GM12892 (cell line): ENCODE measurements around the gene PNPLA6.

Source experiments
- POLR2AphosphoS5 ChIP-seq: IDR thresholded peaks from 2 replicates; pipeline ENCODE4 v1.6.1; 2011; ENCODE audit warnings: low read depth, low read length, control low read depth
- TAF1 ChIP-seq: IDR thresholded peaks from 2 replicates; pipeline ENCODE4 v1.6.1; 2011; ENCODE audit warnings: low read depth, mild to moderate bottlenecking, control low read depth, low read length, borderline replicate concordance

GRCh38 chr19:7521551-7522071, 13.9 kb upstream of the PNPLA6 start:
- no peak for TF ChIP-seq POLR2AphosphoS5
- TF ChIP-seq TAF1 = no peak
